Measurements from ENCODE around the gene PACRG. TPM values are rescaled to one million over a fixed set of nuclear protein-coding genes. Genes with fewer than 3 reads are reported as not detected.
A peak's percentile ranks its signal among the peaks of the same experiment; 100 is the strongest.

PACRG gene
- total RNA-seq, 2 donors from 2014 or later: 2.8 to 21.3 TPM

- Histone ChIP-seq H3K27ac (peak overlapping the region; percentile 56 to 84), H3K4me3 (no peak overlapping the region), H3K36me3 (no peaks in the 10 kb centered on the region), H3K27me3 (no peaks in the 10 kb centered on the region), H3K9me3 (no peaks in the 10 kb centered on the region), H3K4me1 (no peaks in the 10 kb centered on the region)
- TF ChIP-seq CTCF (IDR thresholded peaks at IDR 0.05): no peak
- no peak for DNase-seq (ENCODE audit: low spot score)
These were observed 561.1 kb downstream of the PACRG start for GRCh38 chr6:163288915-163289314.

GRCh38 chr6:163289447-163289846, 561.7 kb downstream of the PACRG start:
- H3K4me3 ChIP-seq: no peak overlapping the region

GRCh38 chr6:163290545-163291274, 562.9 kb downstream of the PACRG start:
- H3K27ac ChIP-seq: peak overlapping the region; percentile 56 to 84
- H3K27me3 ChIP-seq: no peaks in the 10 kb centered on the region
- H3K4me3 ChIP-seq: no peak overlapping the region
- DNase-seq (ENCODE audit: low spot score): no peak
- H3K36me3 ChIP-seq: no peaks in the 10 kb centered on the region
- no peaks in the 10 kb centered on the region for H3K4me1 ChIP-seq
- H3K9me3 ChIP-seq: no peaks in the 10 kb centered on the region
- no peak for TF ChIP-seq CTCF (IDR thresholded peaks at IDR 0.05)

More at GRCh38 chr6:163289447-163289846, 561.7 kb downstream of the PACRG start:
- Histone ChIP-seq H3K27me3 (no peaks in the 10 kb centered on the region), H3K36me3 (no peaks in the 10 kb centered on the region), H3K27ac (peak overlapping the region; percentile 56 to 84), H3K4me1 (no peaks in the 10 kb centered on the region), H3K9me3 (no peaks in the 10 kb centered on the region)
- TF ChIP-seq CTCF (IDR thresholded peaks at IDR 0.05): no peak
- DNase-seq (ENCODE audit: low spot score): no peak

GRCh38 chr6:163291622-163292021, 563.8 kb downstream of the PACRG start:
- Histone ChIP-seq H3K4me1 (no peaks in the 10 kb centered on the region), H3K27ac (peak overlapping the region; percentile 13 to 84), H3K36me3 (no peaks in the 10 kb centered on the region), H3K4me3 (no peak overlapping the region), H3K9me3 (no peaks in the 10 kb centered on the region), H3K27me3 (no peaks in the 10 kb centered on the region)
- TF ChIP-seq CTCF (IDR thresholded peaks at IDR 0.05): no peak
- no peak for DNase-seq (ENCODE audit: low spot score)

GRCh38 chr6:163293286-163293685, 565.5 kb downstream of the PACRG start:
- Histone ChIP-seq H3K9me3 (no peaks in the 10 kb centered on the region), H3K4me3 (no peak overlapping the region), H3K27me3 (no peaks in the 10 kb centered on the region), H3K27ac (no peak overlapping the region), H3K4me1 (peaks cover 0 to 7% of the 10 kb centered on the region in 2 donors), H3K36me3 (no peaks in the 10 kb centered on the region)
- no peak for DNase-seq (ENCODE audit: low spot score)
- TF ChIP-seq CTCF (IDR thresholded peaks at IDR 0.05): no peak

GRCh38 chr6:163294734-163295133, 567.0 kb downstream of the PACRG start:
- no peaks in the 10 kb centered on the region for H3K27me3 ChIP-seq
- H3K27ac ChIP-seq: no peak overlapping the region
- H3K4me1 ChIP-seq: peaks cover 0 to 7% of the 10 kb centered on the region in 2 donors
- no peak for DNase-seq (ENCODE audit: low spot score)
- no peaks in the 10 kb centered on the region for H3K36me3 ChIP-seq
- H3K4me3 ChIP-seq: no peak overlapping the region
- no peaks in the 10 kb centered on the region for H3K9me3 ChIP-seq
- no peak for TF ChIP-seq CTCF (IDR thresholded peaks at IDR 0.05)

Measured in right atrium auricular region (tissue), 2 donors.